Caco-2 (cell line): ENCODE measurements around the gene CES1. TPM values are rescaled to one million over a fixed set of nuclear protein-coding genes. Genes with fewer than 3 reads are reported as not detected.
"Not testable (repeated sequence)": the region's sequence is repeated elsewhere in the genome, so short reads cannot be mapped to it uniquely, and the experiment has no call there.

ENCODE experiments used
- BruUV-seq: library from RNA; stranded (reverse); fragments of 400-500 nt; replicated peaks from 2 replicates; lab custom pipeline; 2021; lab: Mats Ljungman, UMichigan
- CTCF ChIA-PET: fragments of 300-600 bp; sonication (Branson Sonifier 250); formaldehyde crosslinking; loops from one replicate; lab custom pipeline; 2022; ENCODE audit warnings: antibody characterized with exemption; lab: Charles Lee
- POLR2A ChIA-PET: fragments of 300-600 bp; sonication (Branson Sonifier 250); formaldehyde crosslinking; loops from one replicate; lab custom pipeline; 2022; ENCODE audit warnings: antibody characterized with exemption; lab: Charles Lee
- DNase-seq, 2 experiments: peaks; one replicate each; pipeline versions ENCODE4 v3.0.0 to v3.0.0-alpha.2; 2020 to 2022
- H3K27me3 ChIP-seq: replicated peaks from 2 replicates; pipeline ENCODE4 v1.6.0; 2011; ENCODE audit warnings: low read length; ENCODE audit not compliant: control insufficient read depth, insufficient read depth
- H3K36me3 ChIP-seq: 2 replicates; pipeline ENCODE4 v1.5.1; 2011; ENCODE audit warnings: low read length; ENCODE audit not compliant: control insufficient read depth, insufficient read depth
- H3K4me1 ChIP-seq: fragments of 250-450 bp; sonication (Bioruptor Pico); 2 replicates; pipeline ENCODE4 v1.5.1; 2020; ENCODE audit warnings: mild to moderate bottlenecking
- H3K4me3 ChIP-seq: 2 replicates; pipeline ENCODE4 v1.5.1; 2011; ENCODE audit warnings: low read depth, mild to moderate bottlenecking, control low read depth, low read length
- H3K9me3 ChIP-seq: fragments of 250-450 bp; sonication (Bioruptor Pico); 2 replicates; pipeline ENCODE4 v1.5.1; 2020; ENCODE audit warnings: mild to moderate bottlenecking, moderate library complexity
- H3K27ac Mint-ChIP-seq: one replicate; pipeline ENCODE4 v1.8.0; 2022; ENCODE audit warnings: mixed read lengths; ENCODE audit not compliant: unreplicated experiment
- H3K27me3 Mint-ChIP-seq: one replicate; pipeline ENCODE4 v1.8.0; 2022; ENCODE audit warnings: mixed read lengths; ENCODE audit not compliant: insufficient read depth, unreplicated experiment
- H3K36me3 Mint-ChIP-seq: one replicate; pipeline ENCODE4 v1.8.0; 2022; ENCODE audit warnings: mild to moderate bottlenecking, mixed read lengths; ENCODE audit not compliant: insufficient read depth, unreplicated experiment
- H3K4me1 Mint-ChIP-seq: one replicate; pipeline ENCODE4 v1.8.0; 2022; ENCODE audit warnings: low read depth, mixed read lengths; ENCODE audit not compliant: unreplicated experiment
- H3K4me3 Mint-ChIP-seq: one replicate; pipeline ENCODE4 v1.8.0; 2022; ENCODE audit warnings: mild to moderate bottlenecking, moderate library complexity, mixed read lengths; ENCODE audit not compliant: unreplicated experiment
- H3K9me3 Mint-ChIP-seq: one replicate; pipeline ENCODE4 v1.8.0; 2022; ENCODE audit warnings: mixed read lengths; ENCODE audit not compliant: unreplicated experiment
- intact Hi-C: fragments of 100-400 bp; cut with micrococcal nuclease; formaldehyde crosslinking; loops from one replicate; pipeline ENCODE4 v1.10.0; 2022; ENCODE audit not compliant: unreplicated experiment
- total RNA-seq: library from RNA; stranded (reverse); gene quantifications from 2 replicates; pipeline ENCODE4 v1.2.3, GENCODE V29; 2022
- TF ChIP-seq, protein P1 (sequence below), 2 experiments: fragments of 200-600 bp in 1 of 2; IDR thresholded peaks; 1 replicate in 1 of 2; 2 replicates in 1 of 2; pipeline versions ENCODE4 v1.5.1 to v1.8.0; 2011 to 2022; ENCODE audit warnings: antibody characterized with exemption in 1 of 2, control low read depth in 1 of 2, inconsistent platforms in 1 of 2, low read depth in 1 of 2, low read length in 1 of 2, mild to moderate bottlenecking in 1 of 2, moderate library complexity in 1 of 2; ENCODE audit not compliant: insufficient read depth in 1 of 2, severe bottlenecking in 1 of 2, unreplicated experiment in 1 of 2

The CES1 gene
- total RNA-seq, 1 experiment from 2014 or later: 97.4 TPM

DNA sequence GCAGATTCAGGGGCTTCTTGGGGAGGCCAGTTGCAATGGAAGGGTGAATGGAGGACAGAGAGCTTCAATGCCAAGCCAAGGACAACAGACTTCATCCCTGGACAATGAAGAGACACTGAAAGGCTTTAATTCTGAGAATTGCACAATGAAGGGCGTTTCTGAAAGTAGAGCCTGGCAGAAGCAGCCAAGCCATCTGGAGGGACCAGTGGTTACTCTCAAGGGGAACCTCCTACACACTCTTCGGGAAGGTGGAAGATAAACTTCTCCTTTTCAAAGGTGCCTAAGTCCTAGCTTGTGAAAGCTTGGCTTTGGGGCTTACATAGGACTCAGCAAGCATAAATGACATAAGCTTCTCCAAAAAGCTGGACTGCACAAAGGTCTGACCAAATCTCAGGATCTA lies 6.2 kb upstream of the CES1 start:
- POLR2A ChIA-PET: no interaction called here
- Mint-ChIP-seq H3K36me3 (no peaks in the 10 kb centered on the region), H3K9me3 (no peaks in the 10 kb centered on the region)

DNA sequence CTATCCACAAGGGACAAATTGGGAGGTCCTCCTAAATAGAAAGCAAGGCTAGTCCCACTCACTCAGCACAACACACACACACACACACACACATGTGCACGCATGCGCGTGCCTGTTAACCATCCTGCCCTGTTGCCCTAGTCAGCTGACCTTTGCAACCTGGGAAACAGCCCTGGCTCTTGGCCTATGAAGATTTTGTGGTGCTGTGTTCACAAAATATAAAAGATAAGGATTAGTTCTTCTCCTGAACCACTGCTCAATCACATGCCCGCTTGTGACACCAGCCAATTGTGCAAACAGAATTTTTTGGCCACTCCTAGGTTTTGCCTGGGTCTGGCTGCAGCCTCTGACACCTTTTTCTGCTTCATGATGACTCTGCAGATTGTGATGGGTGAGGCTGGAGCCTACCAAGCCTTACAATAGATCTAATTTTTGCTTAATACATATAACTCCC lies 3.3 kb upstream of the CES1 start:
- peaks cover 35% of the 10 kb centered on the region for H3K4me1 Mint-ChIP-seq
- Histone ChIP-seq H3K4me3 (no peak overlapping the region), H3K27me3 (no peaks in the 10 kb centered on the region), H3K36me3 (no peaks in the 10 kb centered on the region), H3K9me3 (no peaks in the 10 kb centered on the region), H3K4me1 (peaks cover 20% of the 10 kb centered on the region)
- no TSS peak for BruUV-seq
- TF ChIP-seq, protein P1, sequence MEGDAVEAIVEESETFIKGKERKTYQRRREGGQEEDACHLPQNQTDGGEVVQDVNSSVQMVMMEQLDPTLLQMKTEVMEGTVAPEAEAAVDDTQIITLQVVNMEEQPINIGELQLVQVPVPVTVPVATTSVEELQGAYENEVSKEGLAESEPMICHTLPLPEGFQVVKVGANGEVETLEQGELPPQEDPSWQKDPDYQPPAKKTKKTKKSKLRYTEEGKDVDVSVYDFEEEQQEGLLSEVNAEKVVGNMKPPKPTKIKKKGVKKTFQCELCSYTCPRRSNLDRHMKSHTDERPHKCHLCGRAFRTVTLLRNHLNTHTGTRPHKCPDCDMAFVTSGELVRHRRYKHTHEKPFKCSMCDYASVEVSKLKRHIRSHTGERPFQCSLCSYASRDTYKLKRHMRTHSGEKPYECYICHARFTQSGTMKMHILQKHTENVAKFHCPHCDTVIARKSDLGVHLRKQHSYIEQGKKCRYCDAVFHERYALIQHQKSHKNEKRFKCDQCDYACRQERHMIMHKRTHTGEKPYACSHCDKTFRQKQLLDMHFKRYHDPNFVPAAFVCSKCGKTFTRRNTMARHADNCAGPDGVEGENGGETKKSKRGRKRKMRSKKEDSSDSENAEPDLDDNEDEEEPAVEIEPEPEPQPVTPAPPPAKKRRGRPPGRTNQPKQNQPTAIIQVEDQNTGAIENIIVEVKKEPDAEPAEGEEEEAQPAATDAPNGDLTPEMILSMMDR (IDR thresholded peaks at IDR 0.05; ENCODE audit: insufficient read depth in 1 of 2, low read depth in 1 of 2, low read length in 1 of 2, severe bottlenecking in 1 of 2, unreplicated experiment in 1 of 2): no peak
- no peak overlapping the region for H3K4me3 Mint-ChIP-seq
- ChIA-PET CTCF (no interaction called here), POLR2A (no interaction called here)
- peaks cover 5% of the 10 kb centered on the region for H3K27me3 Mint-ChIP-seq
- H3K9me3 Mint-ChIP-seq: no peaks in the 10 kb centered on the region
- DNase-seq: no peak
- intact Hi-C loops: loop anchor here (10.0 kb wide), 1 partner anchor 59 kb away; no protein-coding TSS in a partner anchor
- H3K36me3 Mint-ChIP-seq: no peaks in the 10 kb centered on the region
- peak overlapping the region; percentile 33 for H3K27ac Mint-ChIP-seq

More for the DNA sequence above, 6.2 kb upstream of the CES1 start:
- Mint-ChIP-seq H3K27me3 (peaks cover 8% of the 10 kb centered on the region), H3K4me1 (peaks cover 14% of the 10 kb centered on the region), H3K27ac (no peak overlapping the region), H3K4me3 (no peak overlapping the region)
- no peak for DNase-seq
- no TSS peak for BruUV-seq
- H3K9me3 ChIP-seq: no peaks in the 10 kb centered on the region
- intact Hi-C loops: loop anchor here (10.0 kb wide), 1 partner anchor 56 kb away; no protein-coding TSS in a partner anchor
- no peaks in the 10 kb centered on the region; the same call in 1 of the 2 replicates for H3K27me3 ChIP-seq
- peaks cover 6% of the 10 kb centered on the region; the same call in 1 of the 2 replicates for H3K4me1 ChIP-seq
- H3K4me3 ChIP-seq: no peak overlapping the region
- H3K36me3 ChIP-seq: no peaks in the 10 kb centered on the region
- TF ChIP-seq, protein P1 (IDR thresholded peaks at IDR 0.05; ENCODE audit: insufficient read depth in 1 of 2, low read depth in 1 of 2, low read length in 1 of 2, severe bottlenecking in 1 of 2, unreplicated experiment in 1 of 2): no peak
- CTCF ChIA-PET: no interaction called here

DNA sequence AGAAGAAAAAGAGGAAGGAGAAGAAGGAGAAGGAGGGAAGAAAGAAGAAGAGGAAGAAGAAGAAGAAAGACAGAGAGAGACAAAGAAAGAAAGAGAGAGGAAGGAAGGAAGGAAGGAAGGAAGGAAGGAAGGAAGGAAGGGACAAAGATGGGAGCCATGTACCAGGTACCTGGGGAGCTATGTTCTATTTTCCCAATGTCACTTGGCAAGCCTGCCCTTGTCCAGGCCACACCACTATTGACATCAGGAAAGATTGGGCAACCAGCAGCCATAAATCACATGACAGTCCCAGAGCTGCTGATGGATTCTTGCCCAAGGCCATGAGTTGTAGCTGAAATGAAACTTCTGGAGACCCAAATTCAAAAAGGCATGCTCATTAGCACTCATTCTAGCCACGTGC lies 2.7 kb upstream of the CES1 start:
- CTCF ChIA-PET: no interaction called here
- peak; percentile 48 to 51 for DNase-seq
- Histone ChIP-seq H3K36me3 (peaks cover 1% of the 10 kb centered on the region; the same call in 1 of the 2 replicates), H3K4me1 (peaks cover 20% of the 10 kb centered on the region), H3K4me3 (no peak overlapping the region), H3K27me3 (no peaks in the 10 kb centered on the region), H3K9me3 (no peaks in the 10 kb centered on the region)
- Mint-ChIP-seq H3K4me3 (no peak overlapping the region), H3K9me3 (no peaks in the 10 kb centered on the region), H3K27me3 (peaks cover 4% of the 10 kb centered on the region), H3K27ac (no peak overlapping the region), H3K36me3 (no peaks in the 10 kb centered on the region), H3K4me1 (peaks cover 41% of the 10 kb centered on the region)
- TF ChIP-seq, protein P1 (IDR thresholded peaks at IDR 0.05; ENCODE audit: insufficient read depth in 1 of 2, low read depth in 1 of 2, low read length in 1 of 2, severe bottlenecking in 1 of 2, unreplicated experiment in 1 of 2): no peak
- intact Hi-C loops: loop anchor here (10.0 kb wide), 1 partner anchor 59 kb away; no protein-coding TSS in a partner anchor
- BruUV-seq: no TSS peak
- POLR2A ChIA-PET: no interaction called here

DNA sequence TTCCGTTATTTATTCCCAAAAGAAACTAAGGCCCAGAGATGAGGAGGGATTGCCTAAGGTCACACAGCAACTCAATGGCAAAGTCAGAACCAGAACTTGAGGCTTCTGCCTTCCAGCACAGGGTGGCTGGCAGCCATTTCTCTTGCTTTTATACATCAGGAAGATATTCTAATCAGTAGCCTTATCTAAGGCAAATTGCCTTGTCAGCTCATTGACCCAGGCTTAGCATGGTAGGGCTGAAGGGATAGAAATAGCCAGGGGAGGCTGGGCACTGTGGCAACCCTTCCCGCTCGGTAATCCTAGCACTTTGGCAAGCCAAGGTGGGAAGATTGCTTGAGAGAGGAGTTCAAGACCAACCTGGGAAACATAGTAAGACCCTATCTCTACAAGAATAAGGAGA lies 2.3 kb upstream of the CES1 start:
- H3K4me3 Mint-ChIP-seq: not testable (repeated sequence)

More for the DNA sequence above, 2.3 kb upstream of the CES1 start:
- H3K9me3 Mint-ChIP-seq, DNase-seq, H3K4me3 ChIP-seq, H3K27me3 Mint-ChIP-seq, BruUV-seq, POLR2A ChIA-PET, H3K27ac Mint-ChIP-seq, H3K9me3 ChIP-seq, H3K36me3 Mint-ChIP-seq, CTCF ChIA-PET, H3K36me3 ChIP-seq, H3K27me3 ChIP-seq: not testable (repeated sequence)
- H3K4me1 Mint-ChIP-seq: peaks cover 42% of the 10 kb centered on the region
- intact Hi-C loops: loop anchor here (10.0 kb wide), 1 partner anchor 60 kb away; no protein-coding TSS in a partner anchor
- peaks cover 20% of the 10 kb centered on the region for H3K4me1 ChIP-seq
